Endothelial cell of umbilical vein (primary cell): ENCODE data around the gene JPH3. TPM values are rescaled to one million over a fixed set of nuclear protein-coding genes. Genes with fewer than 3 reads are reported as not detected.

Experiments used
- BruUV-seq: library from RNA; stranded (reverse); fragments of 400-500 nt; replicated peaks from 2 replicates; lab custom pipeline; 2021; lab: Mats Ljungman, UMichigan
- CTCF ChIA-PET: fragments of 300-600, 350-600 bp; sonication (Branson Sonifier 250); formaldehyde crosslinking; loops from one replicate; lab custom pipeline; 2021; ENCODE audit warnings: antibody characterized with exemption, inconsistent platforms; lab: Charles Lee
- POLR2A ChIA-PET: fragments of 300-600, 350-600 bp; sonication (Branson Sonifier 250); formaldehyde crosslinking; loops from one replicate; lab custom pipeline; 2021; ENCODE audit warnings: antibody characterized with exemption, inconsistent platforms; lab: Charles Lee
- DNase-seq: peaks from one replicate; pipeline ENCODE4 v3.0.0-alpha.2; 2011; ENCODE audit warnings: low read depth, low spot score
- FAIRE-seq: peaks from 2 replicates; lab custom pipeline; 2011; peaks lifted over from hg19 to GRCh38; lab: Jason Lieb, UNC
- H2AFZ ChIP-seq: 2 replicates; pipeline ENCODE4 v1.6.0; 2012; ENCODE audit warnings: low read depth, low read length, control low read depth, inconsistent platforms
- H3K27ac ChIP-seq: 2 replicates; pipeline ENCODE4 v1.5.1; 2011; ENCODE audit warnings: low read depth, mild to moderate bottlenecking, control low read depth, low read length, moderate library complexity; ENCODE audit not compliant: insufficient read depth
- H3K27me3 ChIP-seq, 2 experiments: 2 replicates each; pipeline versions ENCODE4 v1.6.0 to v1.6.1; 2011; ENCODE audit warnings: low read length in 2 of 2, mixed read lengths in 1 of 2; ENCODE audit not compliant: control insufficient read depth in 2 of 2, insufficient read depth in 2 of 2
- H3K36me3 ChIP-seq, 2 experiments: 2 replicates in 1 of 2; 3 replicates in 1 of 2; pipeline ENCODE4 v1.5.1; 2011; ENCODE audit warnings: low read length in 2 of 2, mild to moderate bottlenecking in 1 of 2, moderate library complexity in 1 of 2; ENCODE audit not compliant: control insufficient read depth in 2 of 2, insufficient read depth in 2 of 2; ENCODE audit errors: extremely low read depth in 1 of 2
- H3K4me1 ChIP-seq: 3 replicates; pipeline ENCODE4 v1.5.1; 2011; ENCODE audit warnings: mild to moderate bottlenecking, low read length; ENCODE audit not compliant: control insufficient read depth, insufficient read depth; ENCODE audit errors: extremely low read depth
- H3K4me2 ChIP-seq: 2 replicates; pipeline ENCODE4 v1.6.1; 2011; ENCODE audit warnings: low read length, control low read depth, mixed read lengths; ENCODE audit not compliant: insufficient read depth
- H3K4me3 ChIP-seq, 3 experiments: fragments of 200-600 bp in 1 of 3; sonication (generic), shearing (Covaris generic) in 1 of 3; replicated peaks in 1 of 3; 2 replicates each; pipeline ENCODE4 v1.5.1; 2011 to 2016; ENCODE audit warnings: control low read depth in 3 of 3, low read length in 3 of 3, mild to moderate bottlenecking in 2 of 3, inconsistent platforms in 1 of 3, low read depth in 1 of 3, moderate library complexity in 1 of 3; ENCODE audit not compliant: insufficient read depth in 1 of 3
- H3K79me2 ChIP-seq: 2 replicates; pipeline ENCODE4 v1.6.0; 2012; ENCODE audit warnings: low read length, inconsistent platforms; ENCODE audit not compliant: control insufficient read depth, insufficient read depth
- H3K9ac ChIP-seq: replicated peaks from 2 replicates; pipeline ENCODE3; 2011; ENCODE audit warnings: low read length, control low read depth; ENCODE audit not compliant: insufficient read depth; ENCODE audit errors: extremely low read depth
- H3K9me1 ChIP-seq: replicated peaks from 3 replicates; pipeline ENCODE4 v1.6.0; 2011; ENCODE audit warnings: mild to moderate bottlenecking, low read length; ENCODE audit not compliant: control insufficient read depth, insufficient read depth; ENCODE audit errors: extremely low read depth
- H3K9me3 ChIP-seq: replicated peaks from 2 replicates; pipeline ENCODE4 v1.5.1; 2012; ENCODE audit warnings: low read length, inconsistent platforms; ENCODE audit not compliant: control insufficient read depth, insufficient read depth
- H4K20me1 ChIP-seq: replicated peaks from 2 replicates; pipeline ENCODE3; 2011; ENCODE audit warnings: mild to moderate bottlenecking, low read length; ENCODE audit not compliant: control insufficient read depth, insufficient read depth; ENCODE audit errors: extremely low read depth
- EZH2 ChIP-seq: IDR thresholded peaks from 2 replicates; pipeline ENCODE4 v1.6.1; 2012; ENCODE audit warnings: borderline replicate concordance, low read depth, mild to moderate bottlenecking, moderate library complexity, low read length, inconsistent platforms; ENCODE audit not compliant: severe bottlenecking
- FOS ChIP-seq: IDR thresholded peaks from 2 replicates; pipeline ENCODE4 v1.6.1; 2011; ENCODE audit warnings: mild to moderate bottlenecking, low read length, moderate library complexity, borderline replicate concordance; ENCODE audit not compliant: insufficient read depth
- GATA2 ChIP-seq: IDR thresholded peaks from 2 replicates; pipeline ENCODE4 v1.7.0; 2011; ENCODE audit warnings: low read depth, mild to moderate bottlenecking, moderate library complexity, mixed read lengths, low read length; ENCODE audit not compliant: insufficient read length, insufficient read depth
- JUN ChIP-seq: IDR thresholded peaks from 2 replicates; pipeline ENCODE4 v1.6.1; 2011; ENCODE audit warnings: borderline replicate concordance, low read depth; ENCODE audit not compliant: insufficient read length, insufficient read depth
- MAX ChIP-seq: IDR thresholded peaks from 2 replicates; pipeline ENCODE4 v1.6.1; 2011; ENCODE audit not compliant: insufficient read depth, insufficient read length
- MYC ChIP-seq: IDR thresholded peaks from one replicate; pipeline ENCODE4 v1.6.1; 2011; ENCODE audit warnings: mild to moderate bottlenecking, low read depth, low read length
- POLR2A ChIP-seq: IDR thresholded peaks from 2 replicates; pipeline ENCODE4 v1.6.1; 2012; ENCODE audit warnings: low read depth, mild to moderate bottlenecking, control low read depth, low read length
- POLR2AphosphoS5 ChIP-seq: IDR thresholded peaks from 2 replicates; pipeline ENCODE4 v1.6.1; 2012; ENCODE audit warnings: low read depth, mild to moderate bottlenecking, control low read depth, low read length, moderate library complexity; ENCODE audit not compliant: insufficient read depth
- dilution Hi-C: fragments of 300-500 bp; cut with MboI; formaldehyde crosslinking; loops from one replicate; pipeline ENCODE4 v1.15.0; 2019; ENCODE audit warnings: low sequenced_read_pairs; ENCODE audit not compliant: extremely low pct_ligation_motif_present
- intact Hi-C: fragments of 100-400 bp; cut with micrococcal nuclease; formaldehyde crosslinking; loops from one replicate; pipeline ENCODE4 v1.10.0; 2022
- polyA plus RNA-seq, 4 experiments: library from polyadenylated mRNA; depleted of rRNA in 3 of 4; stranded (reverse) in 3 of 4; unstranded in 1 of 4; fragments of >200 nt; gene quantifications; 2 replicates each; pipeline versions ENCODE4 v1.2.1 to v1.2.3, GENCODE V29; 2011 to 2012; ENCODE audit warnings: missing spikeins in 1 of 4
- total RNA-seq: library from RNA; stranded (reverse); gene quantifications from 2 replicates; pipeline ENCODE4 v1.2.3, GENCODE V29; 2021
- TF ChIP-seq, protein P1 (sequence below), 2 donors: IDR thresholded peaks; 1 replicate in 1 of 2; 2 replicates in 1 of 2; pipeline ENCODE4 v1.5.1; 2011; ENCODE audit warnings: low read length in 2 of 2, mild to moderate bottlenecking in 2 of 2, moderate library complexity in 2 of 2, control low read depth in 1 of 2, inconsistent platforms in 1 of 2, low read depth in 1 of 2; ENCODE audit not compliant: insufficient read depth in 1 of 2; ENCODE audit errors: extremely low read depth in 1 of 2

Gene JPH3
- total and polyA plus RNA-seq, 2 donors (not counting 3 experiments of a cell fraction or from before 2014, with no cell fraction given) = 0.22 to 0.30 TPM

DNA sequence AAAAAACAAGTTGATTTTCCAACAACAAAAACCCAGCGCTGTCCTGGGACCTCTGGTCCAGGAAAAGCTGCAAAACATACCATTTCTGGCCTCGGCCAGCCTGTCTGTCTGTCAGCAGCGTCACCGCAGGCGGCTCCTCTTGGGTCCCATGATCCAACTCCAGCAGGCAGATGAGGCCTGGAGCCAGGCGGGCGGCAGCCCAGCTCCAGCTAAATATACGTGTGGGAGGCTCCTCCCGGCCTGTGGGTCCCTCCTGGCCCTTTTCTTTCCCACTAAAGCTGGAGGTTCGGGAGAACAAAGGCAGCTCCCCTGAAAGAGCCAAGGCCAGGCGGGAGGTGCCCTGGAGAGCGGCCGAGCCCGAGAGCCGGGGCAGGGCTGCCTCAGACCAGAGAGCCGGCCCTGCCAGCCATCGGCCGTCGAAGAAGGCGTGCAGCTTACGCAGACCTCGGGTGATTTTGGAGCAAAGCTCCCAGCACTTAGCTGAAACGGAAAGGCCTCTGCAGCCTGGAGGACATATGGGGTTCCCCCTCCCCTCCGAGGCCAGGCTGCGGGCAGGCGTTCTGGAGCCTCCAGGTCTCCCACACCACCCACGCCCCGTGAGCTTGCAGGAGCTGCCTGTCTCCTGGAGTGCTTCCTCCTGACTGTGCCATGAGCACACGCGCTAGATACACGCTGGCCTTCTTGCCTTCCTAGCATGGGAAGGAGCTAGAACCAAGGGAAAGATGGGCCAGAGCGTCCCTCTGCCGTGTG, 19.9 kb upstream of the JPH3 start:
- CTCF ChIA-PET = interaction anchor here (1.0 to 2.0 kb wide), 8 partner anchors 9 to 197 kb away, joined by 3 to 24 read pairs (median 4); no protein-coding TSS in a partner anchor
- H3K9me1 ChIP-seq = no peaks in the 10 kb centered on the region
- dilution Hi-C loops (no loop called here), intact Hi-C loops (no loop called here)
- peak overlapping the region; percentile 52 for H2AFZ ChIP-seq
- POLR2A ChIA-PET = no interaction called here
- peaks cover 27% of the 10 kb centered on the region for H3K4me1 ChIP-seq
- H3K4me2 ChIP-seq = no peak overlapping the region
- TF ChIP-seq GATA2 (no peak), POLR2AphosphoS5 (no peak), FOS (no peak), EZH2 (no peak), POLR2A (no peak), JUN (no peak), MAX (no peak), MYC (no peak)
- TF ChIP-seq, protein P1, sequence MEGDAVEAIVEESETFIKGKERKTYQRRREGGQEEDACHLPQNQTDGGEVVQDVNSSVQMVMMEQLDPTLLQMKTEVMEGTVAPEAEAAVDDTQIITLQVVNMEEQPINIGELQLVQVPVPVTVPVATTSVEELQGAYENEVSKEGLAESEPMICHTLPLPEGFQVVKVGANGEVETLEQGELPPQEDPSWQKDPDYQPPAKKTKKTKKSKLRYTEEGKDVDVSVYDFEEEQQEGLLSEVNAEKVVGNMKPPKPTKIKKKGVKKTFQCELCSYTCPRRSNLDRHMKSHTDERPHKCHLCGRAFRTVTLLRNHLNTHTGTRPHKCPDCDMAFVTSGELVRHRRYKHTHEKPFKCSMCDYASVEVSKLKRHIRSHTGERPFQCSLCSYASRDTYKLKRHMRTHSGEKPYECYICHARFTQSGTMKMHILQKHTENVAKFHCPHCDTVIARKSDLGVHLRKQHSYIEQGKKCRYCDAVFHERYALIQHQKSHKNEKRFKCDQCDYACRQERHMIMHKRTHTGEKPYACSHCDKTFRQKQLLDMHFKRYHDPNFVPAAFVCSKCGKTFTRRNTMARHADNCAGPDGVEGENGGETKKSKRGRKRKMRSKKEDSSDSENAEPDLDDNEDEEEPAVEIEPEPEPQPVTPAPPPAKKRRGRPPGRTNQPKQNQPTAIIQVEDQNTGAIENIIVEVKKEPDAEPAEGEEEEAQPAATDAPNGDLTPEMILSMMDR (IDR thresholded peaks at IDR 0.05; ENCODE audit: extremely low read depth in 1 of 2, insufficient read depth in 1 of 2, low read depth in 1 of 2, low read length in 2 of 2) = no peak
- H3K4me3 ChIP-seq = no peak overlapping the region
- no peak for DNase-seq
- no peaks in the 10 kb centered on the region for H4K20me1 ChIP-seq
- FAIRE-seq = no peak
- H3K27ac ChIP-seq = peak overlapping the region; percentile 73
- BruUV-seq = no TSS peak
- no peaks in the 10 kb centered on the region for H3K79me2 ChIP-seq
- peak overlapping the region; percentile 58 for H3K9ac ChIP-seq
- no peaks in the 10 kb centered on the region for H3K36me3 ChIP-seq
- no peaks in the 10 kb centered on the region for H3K9me3 ChIP-seq
- H3K27me3 ChIP-seq = no peaks in the 10 kb centered on the region
